Vagina (tissue), 2 donors: ENCODE results near the gene PTF1A.

Experiments used
- POLR2A ChIP-seq, 2 donors: fragments of 450-650 bp; IDR thresholded peaks; one replicate each; pipeline ENCODE4 v1.6.1; 2017; ENCODE audit warnings: antibody characterized with exemption in 2 of 2, mild to moderate bottlenecking in 2 of 2, moderate library complexity in 2 of 2
- POLR2AphosphoS5 ChIP-seq, 2 donors: sonication (generic); formaldehyde crosslinking; IDR thresholded peaks; one replicate each; pipeline ENCODE4 v1.9.0; 2017; ENCODE audit warnings: antibody characterized with exemption in 2 of 2, mild to moderate bottlenecking in 2 of 2, low read depth in 1 of 2; ENCODE audit not compliant: insufficient read depth in 1 of 2

DNA sequence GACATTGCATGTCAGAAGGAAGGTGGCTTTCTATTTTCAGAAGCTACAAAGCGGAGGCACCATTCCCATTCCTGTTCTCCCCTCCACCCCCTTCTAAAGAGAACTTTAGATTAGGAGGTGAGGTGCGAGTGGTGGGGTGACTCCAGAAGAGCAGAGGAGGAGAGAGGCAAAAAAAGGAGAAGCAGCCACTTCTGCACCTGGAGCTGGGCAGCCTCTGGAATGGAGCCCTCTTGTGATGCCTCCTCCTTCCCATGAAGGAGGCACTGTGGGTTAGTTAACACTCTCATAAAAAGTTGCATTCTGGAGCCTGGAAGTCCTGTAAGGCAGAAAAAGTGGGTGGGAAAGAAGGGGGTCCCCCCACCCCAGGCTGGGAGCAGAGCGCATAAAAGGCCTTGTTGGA lies 4.8 kb downstream of the PTF1A start:
- TF ChIP-seq POLR2A (IDR thresholded peaks at IDR 0.05) (no peak), POLR2AphosphoS5 (IDR thresholded peaks at IDR 0.05; ENCODE audit: insufficient read depth in 1 of 2, low read depth in 1 of 2) (no peak)
